ENCODE results near the gene ABHD12B.
"Not testable (repeated sequence)": the region's sequence is repeated elsewhere in the genome, so short reads cannot be mapped to it uniquely, and the experiment has no call there.

Gene ABHD12B

GRCh38 chr14:50839691-50840090 is 32.2 kb upstream of the ABHD12B start:
- DNase-seq, result no peak

GRCh38 chr14:50844391-50844790 is 27.5 kb upstream of the ABHD12B start:
- no peak for DNase-seq

- no peak for DNase-seq
Measured at GRCh38 chr14:50845166-50845565, 26.7 kb upstream of the ABHD12B start.

- no peak for DNase-seq
Measured at GRCh38 chr14:50846226-50846880, 25.5 kb upstream of the ABHD12B start.

- no peak for DNase-seq
Measured at GRCh38 chr14:50853891-50854290, 18.0 kb upstream of the ABHD12B start.

GRCh38 chr14:50854521-50854920 is 17.3 kb upstream of the ABHD12B start:
- DNase-seq, result peak; percentile 42

GRCh38 chr14:50855558-50855957 is 16.3 kb upstream of the ABHD12B start:
- no peak for DNase-seq

GRCh38 chr14:50856660-50857059 is 15.2 kb upstream of the ABHD12B start:
- no peak for DNase-seq

- DNase-seq, result no peak
Measured at GRCh38 chr14:50859296-50859624, 12.6 kb upstream of the ABHD12B start.

- peak; percentile 89 for DNase-seq
Measured at GRCh38 chr14:50860478-50861086, 11.3 kb upstream of the ABHD12B start.

GRCh38 chr14:50862036-50862570 is 9.8 kb upstream of the ABHD12B start:
- no peak for DNase-seq

- no peak for DNase-seq
Measured at GRCh38 chr14:50864237-50864636, 7.6 kb upstream of the ABHD12B start.

GRCh38 chr14:50864946-50865345 is 6.9 kb upstream of the ABHD12B start:
- no peak for DNase-seq

GRCh38 chr14:50865391-50866076 is 6.3 kb upstream of the ABHD12B start:
- DNase-seq, result peak; percentile 39

- DNase-seq, result no peak
Measured at GRCh38 chr14:50871228-50871627, 625 bp upstream of the ABHD12B start.

- no peak for DNase-seq
Measured at GRCh38 chr14:50874757-50875156, 2.9 kb downstream of the ABHD12B start.

GRCh38 chr14:50875359-50876070 is 3.7 kb downstream of the ABHD12B start:
- DNase-seq, result no peak

GRCh38 chr14:50882932-50883826 is 11.3 kb downstream of the ABHD12B start:
- DNase-seq, result no peak

GRCh38 chr14:50883827-50884197 is 12.0 kb downstream of the ABHD12B start:
- no peak for DNase-seq

- no peak for DNase-seq
Measured at GRCh38 chr14:50887476-50887875, 15.6 kb downstream of the ABHD12B start.

GRCh38 chr14:50892255-50892654 is 20.4 kb downstream of the ABHD12B start:
- no peak for DNase-seq

- not testable (repeated sequence) for DNase-seq
Measured at GRCh38 chr14:50896421-50896820, 24.6 kb downstream of the ABHD12B start.

All from hematopoietic multipotent progenitor cell treated with erythropoietin and hydrocortisone succinate and interleukin-3 and kit ligand, for 6 days (in vitro differentiated cells).